K562 (cell line): ENCODE measurements around the gene KTI12. TPM values are rescaled to one million over a fixed set of nuclear protein-coding genes. Genes with fewer than 3 reads are reported as not detected.
A peak's percentile ranks its signal among the peaks of the same experiment; 100 is the strongest.

Experiments
- FOXM1 ChIP-seq, 2 experiments: fragments of 450-650 bp in 1 of 2; sonication (generic) in 1 of 2; formaldehyde crosslinking in 1 of 2; IDR thresholded peaks; 2 replicates each; pipeline versions ENCODE4 v1.6.1 to v1.9.0; 2017 to 2022; ENCODE audit warnings: low read depth in 2 of 2, mild to moderate bottlenecking in 2 of 2, missing genetic modification reagents in 1 of 2, moderate library complexity in 1 of 2
- FOXP1 ChIP-seq: sonication (generic); formaldehyde crosslinking; IDR thresholded peaks from 2 replicates; pipeline ENCODE4 v1.8.0; 2022; ENCODE audit warnings: mild to moderate bottlenecking, missing genetic modification reagents
- HBP1 ChIP-seq: fragments of 450-650 bp; formaldehyde crosslinking; IDR thresholded peaks from 2 replicates; pipeline ENCODE4 v1.4.0; 2022; ENCODE audit warnings: missing genetic modification characterization
- LEF1 ChIP-seq: fragments of 450-650 bp; IDR thresholded peaks from 2 replicates; pipeline ENCODE4 v1.6.1; 2016; ENCODE audit warnings: mild to moderate bottlenecking
- MAFF ChIP-seq: IDR thresholded peaks from 2 replicates; pipeline ENCODE4 v1.6.1; 2012; ENCODE audit warnings: low read length, improper control_type of control experiment
- NR2C2 ChIP-seq, 2 experiments: fragments of 200-800 bp in 1 of 2; sonication (Bioruptor generic) in 1 of 2; sonication (generic) in 1 of 2; formaldehyde crosslinking in 1 of 2; IDR thresholded peaks; 2 replicates each; pipeline versions ENCODE4 v1.6.1 to v1.8.0; 2016 to 2022; ENCODE audit warnings: mild to moderate bottlenecking in 1 of 2, missing compliant biosample characterization in 1 of 2, missing genetic modification characterization in 1 of 2, missing genetic modification reagents in 1 of 2
- RBM17 ChIP-seq: fragments of 200-400 bp; formaldehyde crosslinking; IDR thresholded peaks from 2 replicates; pipeline ENCODE4 v1.6.1; 2017; ENCODE audit warnings: low read depth, mild to moderate bottlenecking, low read length, borderline replicate concordance
- RCOR1 ChIP-seq, 2 experiments: IDR thresholded peaks; 2 replicates each; pipeline ENCODE4 v1.6.1; 2012; ENCODE audit warnings: low read depth in 2 of 2, low read length in 2 of 2, borderline replicate concordance in 1 of 2, improper control_type of control experiment in 1 of 2
- TAF1 ChIP-seq: IDR thresholded peaks from 2 replicates; pipeline ENCODE4 v1.6.1; 2011; ENCODE audit warnings: mild to moderate bottlenecking, low read length, moderate library complexity; ENCODE audit not compliant: insufficient read depth, control insufficient read depth, severe bottlenecking; ENCODE audit errors: extremely low read depth
- TBP ChIP-seq: optimal IDR thresholded peaks from 2 replicates; pipeline ENCODE3; 2011; ENCODE audit warnings: low read depth, low read length, improper control_type of control experiment
- ZBTB5 ChIP-seq: fragments of 450-650 bp; IDR thresholded peaks from 2 replicates; pipeline ENCODE4 v1.6.1; 2017; ENCODE audit warnings: antibody characterized with exemption
- ZNF699 ChIP-seq: fragments of 250-450 bp; sonication (Bioruptor Pico); IDR thresholded peaks from 2 replicates; pipeline ENCODE4 v1.8.0; 2021; ENCODE audit warnings: mild to moderate bottlenecking, moderate library complexity; ENCODE audit not compliant: insufficient replicate concordance
- ZSCAN32 ChIP-seq: fragments of 450-650 bp; formaldehyde crosslinking; IDR thresholded peaks from 2 replicates; pipeline ENCODE4 v1.4.0; 2020; ENCODE audit warnings: mild to moderate bottlenecking, moderate library complexity
- polyA plus RNA-seq, 8 experiments: library from polyadenylated mRNA; depleted of rRNA in 4 of 8; stranded (reverse) in 5 of 8; unstranded in 3 of 8; fragments of >200 nt; fragmentation: Nextera tagmentation in 2 of 8; fragmentation: Illumina TruSeq in 1 of 8; extraction: Ambion mirVana in 2 of 8; extraction: Trizol in 1 of 8; gene quantifications; 2 replicates each; pipeline versions ENCODE4 v1.2.1 to v1.2.3, GENCODE V29; 2011 to 2014; ENCODE audit warnings: inconsistent platforms in 1 of 8, missing spikeins in 1 of 8
- total RNA-seq, 7 experiments: library from RNA; depleted of rRNA in 6 of 7; stranded (reverse); fragments of >200 nt in 6 of 7; fragmentation: Illumina TruSeq in 2 of 7; extraction: Trizol in 2 of 7; gene quantifications; 2 replicates each; pipeline versions ENCODE4 v1.2.1 to v1.2.3, GENCODE V29; 2011 to 2021; ENCODE audit warnings: low replicate concordance in 1 of 7

Gene KTI12
- total and polyA plus RNA-seq, 9 of the 15 experiments (the other 6 are each of a cell fraction or from before 2014, with no cell fraction given) = 3.1 to 22.8 (median 11.6) TPM

- peak; percentile 94 for TF ChIP-seq ZBTB5
- TF ChIP-seq TAF1 = peak; percentile 86
- peak; percentile 88 for TF ChIP-seq ZSCAN32 (CRISPR knock-in tag)
- TF ChIP-seq HBP1 (CRISPR knock-in tag) = peak; percentile 30; the same call in 1 of the 2 replicates
- peak; percentile 77 for TF ChIP-seq LEF1
- no peak for TF ChIP-seq RBM17
- TF ChIP-seq MAFF = no peak
- TF ChIP-seq ZNF699 (CRISPR knock-in tag) = no peak
- TF ChIP-seq RCOR1 (IDR thresholded peaks at IDR 0.05; ENCODE audit: borderline replicate concordance in 1 of 2, low read depth in 2 of 2, low read length in 2 of 2) = peak in 1 of 2 experiments; percentile 57; a peak in 2 of 4 replicates
- peak; percentile 69 for TF ChIP-seq FOXM1 (IDR thresholded peaks at IDR 0.05; ENCODE audit: low read depth)
- TF ChIP-seq FOXM1 (CRISPR knock-in tag; IDR thresholded peaks at IDR 0.05; ENCODE audit: low read depth) = no peak
- peak; percentile 54 for TF ChIP-seq TBP
- 0 out of 2 replicates have a peak, but pooled peaks have one; percentile 40 for TF ChIP-seq FOXP1 (CRISPR knock-in tag)
- 0 out of 2 replicates have a peak, but pooled peaks have one; percentile 49 for TF ChIP-seq NR2C2 (CRISPR knock-in tag; IDR thresholded peaks at IDR 0.05)
- TF ChIP-seq NR2C2 (tag; IDR thresholded peaks at IDR 0.05) = no peak
Measured at GRCh38 chr1:52055066-52055865, 21.7 kb upstream of the KTI12 start, which contains the start of gene TXNDC12 (continued).
